ENCODE results near the gene DBNDD1.

The DBNDD1 gene

DNA sequence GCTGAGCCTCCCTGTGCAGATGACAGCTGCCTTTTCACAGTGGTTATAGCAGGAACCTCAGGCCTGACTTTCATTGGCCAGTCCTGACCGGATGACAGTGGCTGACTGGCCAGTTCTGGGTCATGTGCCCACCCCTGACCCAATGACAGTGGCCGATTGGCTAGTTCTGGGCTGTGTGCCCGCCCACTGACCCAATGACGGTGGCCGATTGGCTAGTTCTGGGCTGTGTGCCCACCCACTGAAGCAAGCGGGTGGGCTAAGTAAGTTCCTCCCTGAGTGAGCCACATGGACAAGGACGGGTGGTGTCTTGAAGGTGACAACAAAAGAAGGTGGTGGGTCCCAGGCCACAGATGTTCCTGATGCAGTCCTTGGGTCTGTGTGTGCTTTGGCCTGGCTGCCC, 61.2 kb downstream of the DBNDD1 start:
- no peak for DNase-seq

DNA sequence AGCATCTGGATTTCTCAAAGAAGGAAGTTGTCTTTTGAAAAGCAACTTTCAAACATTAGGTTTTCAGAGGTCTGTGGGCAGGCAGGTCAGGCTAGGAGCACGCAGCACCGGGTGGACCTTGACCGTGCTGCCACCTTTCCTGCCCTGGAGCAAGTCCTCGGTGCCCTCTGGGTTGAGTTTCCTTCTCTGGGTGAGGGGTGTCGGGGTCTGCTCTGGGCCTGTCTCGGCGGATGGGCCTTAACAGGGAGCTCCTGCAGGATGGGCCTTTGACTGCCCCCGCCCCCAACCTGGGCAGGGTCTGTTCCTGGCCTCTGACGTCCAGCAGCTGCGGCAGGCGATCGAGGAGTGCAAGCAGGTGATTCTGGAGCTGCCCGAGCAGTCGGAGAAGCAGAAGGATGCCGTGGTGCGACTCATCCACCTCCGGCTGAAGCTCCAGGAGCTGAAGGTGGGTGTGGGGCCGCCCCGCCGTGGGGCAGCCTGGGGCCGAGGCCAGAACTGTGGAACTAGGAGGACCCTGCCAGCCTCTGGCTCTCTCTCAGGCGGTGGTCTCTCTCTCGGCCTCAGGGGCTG, 62.0 kb downstream of the DBNDD1 start:
- DNase-seq = no peak

DNA sequence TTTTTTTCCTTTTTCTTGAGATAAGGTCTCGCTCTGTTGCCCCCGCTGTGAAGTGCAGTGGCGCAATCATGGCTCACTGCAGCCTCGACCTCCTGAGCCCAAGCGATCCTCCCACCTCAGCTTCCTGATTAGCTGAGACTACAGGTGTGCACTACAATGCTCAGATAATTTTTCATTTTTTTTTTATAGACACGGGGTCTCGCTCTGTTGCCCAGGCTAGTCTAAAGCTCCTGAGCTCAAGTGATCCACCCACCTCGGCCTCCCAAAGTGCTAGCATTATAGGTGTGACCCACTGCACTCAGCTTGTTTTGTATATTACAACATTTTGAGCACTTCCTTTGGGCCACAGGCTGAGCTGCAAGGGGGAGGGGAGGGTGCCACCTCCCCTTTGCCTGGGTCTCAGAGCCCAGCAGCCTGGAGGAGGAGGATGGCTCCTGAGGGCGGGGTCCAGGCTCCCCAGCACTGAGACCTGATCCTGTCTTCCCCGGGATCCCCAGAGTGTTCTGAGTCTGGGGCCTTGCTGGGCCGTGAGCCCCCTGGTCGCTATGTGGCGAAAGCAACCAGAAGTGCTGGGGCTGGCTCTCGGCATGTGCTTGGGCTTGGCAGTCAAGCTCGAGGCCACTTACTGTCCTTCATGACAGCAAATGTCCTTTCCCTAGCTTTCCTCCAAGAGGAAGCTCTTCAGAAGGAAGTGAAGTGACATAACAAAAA, 62.6 kb downstream of the DBNDD1 start:
- DNase-seq = no peak

DNA sequence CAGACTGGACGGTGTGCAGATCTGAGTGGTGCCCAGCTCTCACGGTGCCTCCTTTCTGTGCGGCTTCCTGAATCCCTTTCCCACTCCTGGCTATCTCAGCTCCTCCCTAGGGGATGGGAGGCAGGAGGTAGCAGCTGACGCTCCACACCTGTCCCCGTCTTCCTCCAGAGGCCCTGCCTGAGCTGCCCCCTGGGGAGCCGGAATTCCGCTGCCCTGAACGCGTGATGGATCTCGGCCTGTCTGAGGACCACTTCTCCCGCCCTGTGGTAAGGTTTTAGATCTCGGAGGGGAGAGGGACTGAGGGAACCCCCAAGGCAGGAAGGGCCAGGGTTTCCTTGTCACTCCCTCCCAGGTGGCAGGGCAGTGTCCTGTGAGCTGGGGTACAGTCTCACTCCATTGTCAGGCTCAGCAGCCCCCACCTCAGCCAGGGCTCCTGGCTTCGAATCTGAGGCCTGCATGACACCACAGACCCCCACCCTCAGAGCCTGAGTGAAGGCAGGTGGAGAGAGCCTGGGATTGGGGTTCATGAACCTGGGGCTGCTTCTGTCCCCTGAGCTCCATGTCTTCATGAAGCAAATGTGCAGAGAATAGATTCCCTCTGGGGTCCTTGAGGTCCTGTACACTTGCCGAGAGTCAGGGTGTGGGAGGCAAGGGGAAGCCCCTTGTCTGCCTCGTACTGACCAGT, 64.1 kb downstream of the DBNDD1 start:
- DNase-seq = no peak

Data from kidney glomerular epithelial cell (primary cell).